ENCODE measurements around the gene COQ8A.

Gene COQ8A

DNA sequence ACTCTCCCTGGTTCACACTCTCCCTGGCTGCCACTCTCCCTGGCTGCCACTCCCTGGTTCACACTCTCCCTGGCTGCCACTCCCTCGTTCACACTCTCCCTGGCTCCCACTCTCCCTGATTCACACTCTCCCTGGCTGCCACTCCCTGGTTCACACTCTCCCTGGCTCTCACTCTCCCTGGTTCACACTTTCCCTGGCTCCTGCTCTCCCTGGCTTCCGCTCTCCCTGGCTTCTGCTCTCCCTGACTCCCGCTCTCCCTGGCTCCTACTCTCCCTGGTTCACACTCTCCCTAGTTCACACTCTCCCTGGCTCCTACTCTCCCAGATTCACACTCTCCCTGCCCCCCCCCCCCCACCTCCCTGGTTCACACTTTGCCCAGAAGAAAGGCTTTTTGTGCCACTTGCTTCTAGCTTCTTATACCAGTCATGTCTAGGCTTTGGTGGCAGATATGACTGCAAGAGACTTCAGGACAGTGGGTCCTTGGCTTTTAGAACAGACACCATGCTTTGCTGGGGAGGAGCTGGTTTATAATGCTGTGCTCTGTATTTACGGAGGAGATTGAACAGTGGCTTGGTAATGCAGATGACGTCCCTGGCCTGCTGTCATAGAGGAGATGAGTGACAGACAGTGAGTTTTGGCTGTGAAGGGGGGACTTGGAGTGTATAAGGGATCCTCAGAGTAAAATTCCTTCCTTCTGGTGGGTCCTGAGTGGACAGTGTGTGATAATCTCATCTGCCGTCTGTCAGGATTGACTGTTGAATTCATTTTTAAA is 17.0 kb downstream of the COQ8A start:
- H3K4me3 ChIP-seq (replicated peaks; ENCODE audit: low read depth, low read length), result no peak overlapping the region
- TF ChIP-seq, protein P1, sequence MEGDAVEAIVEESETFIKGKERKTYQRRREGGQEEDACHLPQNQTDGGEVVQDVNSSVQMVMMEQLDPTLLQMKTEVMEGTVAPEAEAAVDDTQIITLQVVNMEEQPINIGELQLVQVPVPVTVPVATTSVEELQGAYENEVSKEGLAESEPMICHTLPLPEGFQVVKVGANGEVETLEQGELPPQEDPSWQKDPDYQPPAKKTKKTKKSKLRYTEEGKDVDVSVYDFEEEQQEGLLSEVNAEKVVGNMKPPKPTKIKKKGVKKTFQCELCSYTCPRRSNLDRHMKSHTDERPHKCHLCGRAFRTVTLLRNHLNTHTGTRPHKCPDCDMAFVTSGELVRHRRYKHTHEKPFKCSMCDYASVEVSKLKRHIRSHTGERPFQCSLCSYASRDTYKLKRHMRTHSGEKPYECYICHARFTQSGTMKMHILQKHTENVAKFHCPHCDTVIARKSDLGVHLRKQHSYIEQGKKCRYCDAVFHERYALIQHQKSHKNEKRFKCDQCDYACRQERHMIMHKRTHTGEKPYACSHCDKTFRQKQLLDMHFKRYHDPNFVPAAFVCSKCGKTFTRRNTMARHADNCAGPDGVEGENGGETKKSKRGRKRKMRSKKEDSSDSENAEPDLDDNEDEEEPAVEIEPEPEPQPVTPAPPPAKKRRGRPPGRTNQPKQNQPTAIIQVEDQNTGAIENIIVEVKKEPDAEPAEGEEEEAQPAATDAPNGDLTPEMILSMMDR (IDR thresholded peaks at IDR 0.05; ENCODE audit: low read length, missing control alignments), result no peak
- no peak for DNase-seq (ENCODE audit: low read depth)

DNA sequence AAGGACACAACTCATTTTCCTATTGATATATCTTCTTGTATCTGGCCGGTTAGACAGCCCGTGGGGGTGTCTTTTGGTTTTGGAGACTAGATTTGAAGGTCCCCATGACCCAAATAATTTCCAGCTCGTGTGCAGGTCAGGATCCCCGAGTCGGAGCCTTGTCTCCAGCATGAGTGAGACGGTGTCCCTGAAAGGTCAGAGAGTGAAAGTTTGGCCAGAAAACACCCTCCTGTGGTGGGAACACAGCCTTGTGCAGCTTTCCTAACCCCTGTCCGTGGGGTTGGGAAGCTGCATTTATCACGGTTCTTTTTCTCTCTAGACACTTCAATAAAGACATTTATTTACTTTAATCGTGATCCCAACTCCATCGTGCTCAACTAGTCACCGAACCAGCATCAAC is 17.6 kb downstream of the COQ8A start:
- DNase-seq (ENCODE audit: low read depth), result no peak
- TF ChIP-seq, protein P1 (IDR thresholded peaks at IDR 0.05; ENCODE audit: low read length, missing control alignments), result no peak
- H3K4me3 ChIP-seq (replicated peaks; ENCODE audit: low read depth, low read length), result no peak overlapping the region

DNA sequence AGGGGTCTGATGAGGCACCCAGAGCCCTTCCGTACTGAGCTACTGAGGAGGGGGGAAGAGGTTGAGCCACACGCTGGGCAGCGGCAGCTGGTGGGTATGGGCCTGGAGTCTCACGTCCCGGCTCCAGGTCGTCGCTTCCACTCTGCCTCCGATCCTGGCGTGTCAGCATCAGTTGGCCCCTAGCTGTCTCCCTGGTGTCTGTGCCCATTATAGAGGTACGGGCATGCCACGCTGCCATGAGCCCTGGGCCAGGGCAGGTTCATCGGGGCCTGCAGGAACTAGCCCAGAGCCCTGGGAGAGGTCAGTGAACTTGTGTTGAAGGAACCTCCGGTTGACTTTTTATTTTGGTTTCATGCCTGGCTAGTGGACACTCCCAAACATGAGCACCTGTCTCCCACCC is 18.2 kb downstream of the COQ8A start:
- H3K4me3 ChIP-seq (replicated peaks; ENCODE audit: low read depth, low read length), result no peak overlapping the region
- DNase-seq (ENCODE audit: low read depth), result no peak
- TF ChIP-seq, protein P1 (IDR thresholded peaks at IDR 0.05; ENCODE audit: low read length, missing control alignments), result no peak

DNA sequence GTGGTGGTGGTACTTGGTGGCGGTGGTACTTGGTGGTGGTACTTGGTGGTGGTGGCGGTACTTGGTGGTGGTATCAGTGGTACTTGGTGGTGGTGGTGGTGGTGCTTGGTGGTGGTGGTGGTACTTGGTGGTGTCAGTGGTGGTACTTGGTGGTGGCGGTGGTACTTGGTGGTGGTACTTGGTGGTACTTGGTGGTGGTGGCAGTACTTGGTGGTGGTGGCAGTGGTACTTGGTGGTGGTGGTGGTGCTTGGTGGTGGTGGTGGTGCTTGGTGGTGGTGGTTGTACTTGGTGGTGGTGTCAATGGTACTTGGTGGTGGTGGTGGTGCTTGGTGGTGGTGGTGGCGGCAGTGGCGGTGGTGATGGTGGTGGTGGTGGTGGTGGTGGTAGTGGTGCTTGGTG is 20.2 kb downstream of the COQ8A start:
- TF ChIP-seq, protein P1 (IDR thresholded peaks at IDR 0.05; ENCODE audit: low read length, missing control alignments), result no peak
- H3K4me3 ChIP-seq (replicated peaks; ENCODE audit: low read depth, low read length), result no peak overlapping the region
- no peak for DNase-seq (ENCODE audit: low read depth)

DNA sequence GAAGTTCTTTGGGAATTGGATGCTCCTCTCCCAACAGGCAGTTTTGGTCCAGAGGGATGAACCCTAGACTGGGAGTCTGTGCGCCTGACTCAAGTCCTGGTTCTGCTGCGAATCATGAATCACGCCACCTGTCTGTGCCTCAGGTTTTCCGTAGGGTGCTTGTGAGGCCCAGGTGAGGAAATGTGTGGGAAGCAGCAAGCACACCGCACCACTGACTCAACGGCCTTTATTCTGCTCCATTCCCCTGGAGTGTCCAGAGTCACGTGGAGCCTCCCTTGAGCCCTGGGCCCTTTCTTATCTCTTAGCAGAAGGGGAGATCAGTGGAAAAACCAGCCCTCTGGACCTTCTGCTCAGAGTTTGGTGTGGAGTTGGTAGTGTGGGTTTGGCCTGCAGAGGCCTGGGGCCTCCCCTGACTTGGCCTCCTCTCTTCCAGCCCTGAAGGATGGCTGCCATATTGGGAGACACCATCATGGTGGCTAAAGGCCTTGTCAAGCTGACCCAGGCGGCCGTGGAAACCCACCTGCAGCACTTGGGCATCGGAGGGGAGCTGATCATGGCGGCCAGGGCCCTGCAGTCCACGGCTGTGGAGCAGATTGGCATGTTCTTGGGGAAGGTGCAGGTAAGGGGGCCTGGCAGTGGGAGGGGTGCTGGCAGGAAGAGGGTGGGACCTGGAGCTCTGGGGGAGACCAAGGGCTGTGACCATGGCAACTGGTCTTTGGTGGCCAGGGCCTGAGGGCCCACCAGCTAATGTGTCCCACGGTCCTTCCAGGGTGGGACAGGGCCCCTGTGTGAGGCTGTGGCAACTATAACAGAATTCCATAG is 21.1 kb downstream of the COQ8A start:
- H3K4me3 ChIP-seq (replicated peaks; ENCODE audit: low read depth, low read length), result no peak overlapping the region
- no peak for DNase-seq (ENCODE audit: low read depth)
- TF ChIP-seq, protein P1 (IDR thresholded peaks at IDR 0.05; ENCODE audit: low read length, missing control alignments), result no peak

DNA sequence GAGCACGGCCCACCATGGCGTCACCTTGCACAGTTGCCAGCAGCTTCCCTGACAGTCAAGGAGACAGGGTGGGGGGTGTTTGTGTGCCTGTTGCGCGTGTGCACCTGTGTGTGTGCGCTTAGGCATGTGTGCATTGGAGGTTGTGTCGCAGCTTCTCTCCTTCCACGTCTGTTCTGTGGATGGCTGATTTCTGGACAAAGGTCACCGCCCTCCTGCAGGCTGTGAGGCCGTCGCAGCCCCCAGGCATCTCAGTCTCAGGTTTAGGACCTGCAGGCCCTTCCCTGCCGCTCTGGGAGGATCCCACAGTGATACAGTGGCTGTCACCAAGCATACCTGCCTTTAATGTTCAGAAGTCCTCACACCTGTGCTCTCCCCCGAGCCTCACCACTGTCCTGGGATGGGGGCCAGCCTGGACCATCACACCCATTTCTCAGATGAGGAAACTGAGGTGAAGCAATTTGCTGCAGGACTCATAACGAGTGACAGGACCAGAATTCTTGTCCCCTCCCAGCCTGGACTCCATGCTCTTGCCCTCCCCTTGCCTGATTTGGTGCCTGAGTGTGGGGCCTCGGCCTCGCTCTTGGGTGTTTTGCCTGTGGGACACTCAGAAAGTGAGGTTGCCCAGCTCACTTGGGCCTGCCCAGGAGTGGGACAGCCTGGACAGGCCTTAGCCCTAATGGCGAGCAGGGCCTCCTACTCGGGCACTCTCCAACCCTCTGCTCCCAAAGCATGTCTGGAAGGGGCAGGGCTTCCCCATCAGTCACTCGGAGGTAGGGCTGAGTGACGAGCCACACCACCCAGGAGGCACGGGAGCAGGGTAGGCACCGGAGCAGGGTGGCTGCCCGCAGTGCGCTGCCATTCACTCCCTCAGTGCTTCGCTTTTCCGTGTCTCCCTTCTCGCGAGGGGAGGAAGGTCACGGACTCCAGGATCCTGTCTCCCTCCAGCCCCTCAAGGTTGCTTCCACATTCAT is 22.6 kb downstream of the COQ8A start:
- no peak overlapping the region for H3K4me3 ChIP-seq (replicated peaks; ENCODE audit: low read depth, low read length)
- no peak for DNase-seq (ENCODE audit: low read depth)
- TF ChIP-seq, protein P1 (IDR thresholded peaks at IDR 0.05; ENCODE audit: low read length, missing control alignments), result no peak

Data from fibroblast of pulmonary artery (primary cell).